GM23338 (cell line): ENCODE data around the gene SPATS2. TPM values are rescaled to one million over a fixed set of nuclear protein-coding genes. Genes with fewer than 3 reads are reported as not detected.

Source experiments
- ATAC-seq: fragments of 200-7000 bp; cut with Tn5 transposase; 3 replicates; pipeline ENCODE4 v1.9.1; 2020
- DNase-seq: peaks from one replicate; pipeline ENCODE4 v3.0.0-alpha.2; 2015; ENCODE audit warnings: low spot score
- H2AFZ ChIP-seq: fragments of 200-600 bp; sonication (generic); 2 replicates; pipeline ENCODE4 v1.8.0; 2016; ENCODE audit warnings: antibody characterized with exemption, mild to moderate bottlenecking, moderate library complexity
- H3F3A ChIP-seq: fragments of 200-600 bp; sonication (generic); replicated peaks from 2 replicates; pipeline ENCODE4 v1.8.0; 2017; ENCODE audit warnings: antibody characterized with exemption, mixed run types, low read depth
- H3K27ac ChIP-seq: fragments of 200-600 bp; sonication (generic); 2 replicates; pipeline ENCODE4 v1.6.1; 2016; ENCODE audit warnings: low read depth
- H3K27me3 ChIP-seq: fragments of 200-600 bp; sonication (generic); 2 replicates; pipeline ENCODE4 v1.8.0; 2016; ENCODE audit warnings: mild to moderate bottlenecking, mixed run types, moderate library complexity; ENCODE audit not compliant: insufficient read depth
- H3K36me3 ChIP-seq: fragments of 200-600 bp; sonication (generic); 2 replicates; pipeline ENCODE4 v1.8.0; 2016; ENCODE audit warnings: mild to moderate bottlenecking; ENCODE audit not compliant: insufficient read depth
- H3K4me1 ChIP-seq: fragments of 200-600 bp; sonication (generic); 2 replicates; pipeline ENCODE4 v1.8.0; 2016; ENCODE audit warnings: mild to moderate bottlenecking, moderate library complexity; ENCODE audit not compliant: insufficient read depth
- H3K4me2 ChIP-seq: fragments of 200-600 bp; sonication (generic); 2 replicates; pipeline ENCODE4 v1.7.1; 2017; ENCODE audit warnings: mixed run types
- H3K4me3 ChIP-seq: fragments of 200-600 bp; sonication (generic); 2 replicates; pipeline ENCODE4 v1.6.1; 2016; ENCODE audit warnings: mixed run types
- H3K79me2 ChIP-seq: fragments of 200-600 bp; sonication (generic); replicated peaks from 2 replicates; pipeline ENCODE4 v1.8.0; 2017; ENCODE audit warnings: mild to moderate bottlenecking; ENCODE audit not compliant: insufficient read depth
- H3K9me2 ChIP-seq: fragments of 200-600 bp; sonication (generic); 2 replicates; pipeline ENCODE4 v1.8.0; 2017; ENCODE audit not compliant: insufficient read depth
- H4K20me1 ChIP-seq: fragments of 200-600 bp; sonication (generic); replicated peaks from 2 replicates; pipeline ENCODE4 v1.8.0; 2017; ENCODE audit warnings: mild to moderate bottlenecking; ENCODE audit not compliant: insufficient read depth
- H3K27ac Mint-ChIP-seq: 2 replicates; pipeline ENCODE4 v1.8.0; 2020; ENCODE audit warnings: inconsistent platforms, mild to moderate bottlenecking, moderate library complexity, mixed read lengths
- H3K27me3 Mint-ChIP-seq: 3 replicates; pipeline ENCODE4 v1.8.0; 2022; ENCODE audit warnings: low read depth, mild to moderate bottlenecking, moderate library complexity, mixed read lengths, inconsistent platforms; ENCODE audit not compliant: insufficient read depth, poor library complexity
- H3K36me3 Mint-ChIP-seq: 3 replicates; pipeline ENCODE4 v1.8.0; 2021; ENCODE audit warnings: low read depth, mild to moderate bottlenecking, inconsistent platforms, moderate library complexity, mixed read lengths
- H3K4me1 Mint-ChIP-seq: 3 replicates; pipeline ENCODE4 v1.8.0; 2020; ENCODE audit warnings: mild to moderate bottlenecking, inconsistent platforms, mixed read lengths
- H3K4me3 Mint-ChIP-seq: 3 replicates; pipeline ENCODE4 v1.8.0; 2021; ENCODE audit warnings: moderate library complexity, mild to moderate bottlenecking, inconsistent platforms, mixed read lengths
- H3K9me3 Mint-ChIP-seq: 3 replicates; pipeline ENCODE4 v1.8.0; 2020; ENCODE audit warnings: moderate library complexity, mild to moderate bottlenecking, inconsistent platforms, mixed read lengths
- CREB1 ChIP-seq: fragments of 250-450 bp; sonication (Bioruptor Pico); IDR thresholded peaks from 2 replicates; pipeline ENCODE4 v1.5.0; 2020; ENCODE audit warnings: low read depth, mild to moderate bottlenecking, moderate library complexity
- EZH2 ChIP-seq: fragments of 200-600 bp; sonication (generic); IDR thresholded peaks from one replicate; pipeline ENCODE4 v1.8.0; 2017; ENCODE audit warnings: antibody characterized with exemption, mild to moderate bottlenecking, low read depth; ENCODE audit not compliant: unreplicated experiment
- EZH2phosphoT487 ChIP-seq: fragments of 200-600 bp; sonication (generic); IDR thresholded peaks from one replicate; pipeline ENCODE4 v1.8.1; 2018; ENCODE audit warnings: antibody characterized with exemption; ENCODE audit not compliant: unreplicated experiment
- JUNB ChIP-seq: IDR thresholded peaks from one replicate; pipeline ENCODE4 v1.6.1; 2016; ENCODE audit warnings: antibody characterized with exemption; ENCODE audit not compliant: unreplicated experiment
- POLR2AphosphoS5 ChIP-seq: IDR thresholded peaks from 2 replicates; pipeline ENCODE4 v1.6.1; 2016; ENCODE audit warnings: antibody characterized with exemption, low read depth
- STAT1 ChIP-seq: IDR thresholded peaks from one replicate; pipeline ENCODE4 v1.6.1; 2016; ENCODE audit warnings: antibody characterized with exemption; ENCODE audit not compliant: unreplicated experiment
- ZNF114 ChIP-seq: fragments of 250-450 bp; sonication (Bioruptor Pico); IDR thresholded peaks from 2 replicates; pipeline ENCODE4 v1.5.0; 2020; ENCODE audit warnings: mild to moderate bottlenecking, moderate library complexity
- ZNF331 ChIP-seq: fragments of 250-450 bp; sonication (Bioruptor Pico); IDR thresholded peaks from 2 replicates; pipeline ENCODE4 v1.5.0; 2020; ENCODE audit warnings: low read depth, mild to moderate bottlenecking, moderate library complexity
- polyA plus RNA-seq: library from polyadenylated mRNA; unstranded; fragments of >200 nt; fragmentation: Nextera tagmentation; extraction: Ambion mirVana; gene quantifications from 2 replicates; pipeline ENCODE4 v1.2.1, GENCODE V29; 2016
- total RNA-seq: library from RNA; depleted of rRNA; stranded (reverse); fragments of >200 nt; shearing (Covaris generic); gene quantifications from 2 replicates; pipeline ENCODE4 v1.2.3, GENCODE V29; 2014
- TF ChIP-seq, protein P1 (sequence below): fragments of 250-450 bp; sonication (Bioruptor Pico); IDR thresholded peaks from 2 replicates; pipeline ENCODE4 v1.5.0; 2020; ENCODE audit warnings: mild to moderate bottlenecking, moderate library complexity
- TF ChIP-seq, protein P2 (sequence below), 2 experiments: fragments of 200-600 bp in 1 of 2; sonication (generic) in 1 of 2; conservative IDR thresholded peaks; 2 replicates each; pipeline versions ENCODE4 v1.5.1 to v1.6.1; 2016 to 2017; ENCODE audit warnings: antibody characterized with exemption in 2 of 2, low read depth in 2 of 2, mild to moderate bottlenecking in 2 of 2, moderate library complexity in 1 of 2
- TF ChIP-seq, protein P3 (sequence below): IDR thresholded peaks from one replicate; pipeline ENCODE4 v1.6.1; 2018; ENCODE audit warnings: antibody characterized with exemption; ENCODE audit not compliant: unreplicated experiment
- TF ChIP-seq, protein P4 (sequence below): IDR thresholded peaks from 2 replicates; pipeline ENCODE4 v1.6.1; 2016; ENCODE audit warnings: antibody characterized with exemption

Gene SPATS2
- total and polyA plus RNA-seq, 2 experiments from 2014 or later = 20.6 to 61.0 TPM

DNA sequence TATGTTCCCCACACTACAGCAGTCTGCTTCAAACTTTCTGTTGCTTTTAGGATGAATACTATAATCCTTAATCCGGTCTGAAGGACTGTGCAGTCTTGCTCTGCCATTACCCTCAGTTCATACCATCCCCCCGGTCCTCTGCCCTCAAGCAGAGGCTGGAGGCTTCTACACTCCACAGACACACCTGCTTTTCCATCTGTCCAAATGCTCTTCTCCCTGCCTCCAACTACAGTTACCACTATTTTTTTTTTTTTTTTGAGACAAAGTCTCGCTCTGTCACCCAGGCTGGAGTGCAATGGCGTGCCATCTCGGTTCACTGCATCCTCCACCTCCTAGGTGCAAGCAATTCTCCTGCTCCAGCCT, 152.3 kb downstream of the SPATS2 start:
- Histone ChIP-seq H3K27me3 (no peaks in the 10 kb centered on the region), H3K27ac (no peak overlapping the region), H4K20me1 (no peaks in the 10 kb centered on the region; the same call in 1 of the 2 replicates), H3K4me2 (no peak overlapping the region), H3K9me2 (no peaks in the 10 kb centered on the region), H3K4me3 (no peak overlapping the region), H3K4me1 (no peaks in the 10 kb centered on the region), H3F3A (no peaks in the 10 kb centered on the region), H2AFZ (no peak overlapping the region), H3K36me3 (no peaks in the 10 kb centered on the region), H3K79me2 (no peaks in the 10 kb centered on the region)
- H3K4me1 Mint-ChIP-seq = no peaks in the 10 kb centered on the region
- no peaks in the 10 kb centered on the region for H3K27me3 Mint-ChIP-seq
- ATAC-seq (no peak), DNase-seq (no peak)
- no peaks in the 10 kb centered on the region for H3K9me3 Mint-ChIP-seq
- H3K27ac Mint-ChIP-seq = no peak overlapping the region
- H3K4me3 Mint-ChIP-seq = no peak overlapping the region
- no peak for TF ChIP-seq POLR2AphosphoS5
- TF ChIP-seq, protein P1, sequence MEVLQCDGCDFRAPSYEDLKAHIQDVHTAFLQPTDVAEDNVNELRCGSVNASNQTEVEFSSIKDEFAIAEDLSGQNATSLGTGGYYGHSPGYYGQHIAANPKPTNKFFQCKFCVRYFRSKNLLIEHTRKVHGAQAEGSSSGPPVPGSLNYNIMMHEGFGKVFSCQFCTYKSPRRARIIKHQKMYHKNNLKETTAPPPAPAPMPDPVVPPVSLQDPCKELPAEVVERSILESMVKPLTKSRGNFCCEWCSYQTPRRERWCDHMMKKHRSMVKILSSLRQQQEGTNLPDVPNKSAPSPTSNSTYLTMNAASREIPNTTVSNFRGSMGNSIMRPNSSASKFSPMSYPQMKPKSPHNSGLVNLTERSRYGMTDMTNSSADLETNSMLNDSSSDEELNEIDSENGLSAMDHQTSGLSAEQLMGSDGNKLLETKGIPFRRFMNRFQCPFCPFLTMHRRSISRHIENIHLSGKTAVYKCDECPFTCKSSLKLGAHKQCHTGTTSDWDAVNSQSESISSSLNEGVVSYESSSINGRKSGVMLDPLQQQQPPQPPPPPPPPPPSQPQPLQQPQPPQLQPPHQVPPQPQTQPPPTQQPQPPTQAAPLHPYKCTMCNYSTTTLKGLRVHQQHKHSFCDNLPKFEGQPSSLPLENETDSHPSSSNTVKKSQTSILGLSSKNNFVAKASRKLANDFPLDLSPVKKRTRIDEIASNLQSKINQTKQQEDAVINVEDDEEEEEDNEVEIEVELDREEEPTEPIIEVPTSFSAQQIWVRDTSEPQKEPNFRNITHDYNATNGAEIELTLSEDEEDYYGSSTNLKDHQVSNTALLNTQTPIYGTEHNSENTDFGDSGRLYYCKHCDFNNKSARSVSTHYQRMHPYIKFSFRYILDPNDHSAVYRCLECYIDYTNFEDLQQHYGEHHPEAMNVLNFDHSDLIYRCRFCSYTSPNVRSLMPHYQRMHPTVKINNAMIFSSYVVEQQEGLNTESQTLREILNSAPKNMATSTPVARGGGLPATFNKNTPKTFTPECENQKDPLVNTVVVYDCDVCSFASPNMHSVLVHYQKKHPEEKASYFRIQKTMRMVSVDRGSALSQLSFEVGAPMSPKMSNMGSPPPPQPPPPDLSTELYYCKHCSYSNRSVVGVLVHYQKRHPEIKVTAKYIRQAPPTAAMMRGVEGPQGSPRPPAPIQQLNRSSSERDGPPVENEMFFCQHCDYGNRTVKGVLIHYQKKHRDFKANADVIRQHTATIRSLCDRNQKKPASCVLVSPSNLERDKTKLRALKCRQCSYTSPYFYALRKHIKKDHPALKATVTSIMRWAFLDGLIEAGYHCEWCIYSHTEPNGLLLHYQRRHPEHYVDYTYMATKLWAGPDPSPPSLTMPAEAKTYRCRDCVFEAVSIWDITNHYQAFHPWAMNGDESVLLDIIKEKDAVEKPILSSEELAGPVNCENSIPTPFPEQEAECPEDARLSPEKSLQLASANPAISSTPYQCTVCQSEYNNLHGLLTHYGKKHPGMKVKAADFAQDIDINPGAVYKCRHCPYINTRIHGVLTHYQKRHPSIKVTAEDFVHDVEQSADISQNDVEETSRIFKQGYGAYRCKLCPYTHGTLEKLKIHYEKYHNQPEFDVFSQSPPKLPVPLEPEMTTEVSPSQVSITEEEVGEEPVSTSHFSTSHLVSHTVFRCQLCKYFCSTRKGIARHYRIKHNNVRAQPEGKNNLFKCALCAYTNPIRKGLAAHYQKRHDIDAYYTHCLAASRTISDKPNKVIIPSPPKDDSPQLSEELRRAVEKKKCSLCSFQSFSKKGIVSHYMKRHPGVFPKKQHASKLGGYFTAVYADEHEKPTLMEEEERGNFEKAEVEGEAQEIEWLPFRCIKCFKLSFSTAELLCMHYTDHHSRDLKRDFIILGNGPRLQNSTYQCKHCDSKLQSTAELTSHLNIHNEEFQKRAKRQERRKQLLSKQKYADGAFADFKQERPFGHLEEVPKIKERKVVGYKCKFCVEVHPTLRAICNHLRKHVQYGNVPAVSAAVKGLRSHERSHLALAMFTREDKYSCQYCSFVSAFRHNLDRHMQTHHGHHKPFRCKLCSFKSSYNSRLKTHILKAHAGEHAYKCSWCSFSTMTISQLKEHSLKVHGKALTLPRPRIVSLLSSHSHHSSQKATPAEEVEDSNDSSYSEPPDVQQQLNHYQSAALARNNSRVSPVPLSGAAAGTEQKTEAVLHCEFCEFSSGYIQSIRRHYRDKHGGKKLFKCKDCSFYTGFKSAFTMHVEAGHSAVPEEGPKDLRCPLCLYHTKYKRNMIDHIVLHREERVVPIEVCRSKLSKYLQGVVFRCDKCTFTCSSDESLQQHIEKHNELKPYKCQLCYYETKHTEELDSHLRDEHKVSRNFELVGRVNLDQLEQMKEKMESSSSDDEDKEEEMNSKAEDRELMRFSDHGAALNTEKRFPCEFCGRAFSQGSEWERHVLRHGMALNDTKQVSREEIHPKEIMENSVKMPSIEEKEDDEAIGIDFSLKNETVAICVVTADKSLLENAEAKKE (CRISPR knock-in tag) = no peak
- TF ChIP-seq STAT1 = no peak
- no peak for TF ChIP-seq JUNB
- TF ChIP-seq, protein P2, sequence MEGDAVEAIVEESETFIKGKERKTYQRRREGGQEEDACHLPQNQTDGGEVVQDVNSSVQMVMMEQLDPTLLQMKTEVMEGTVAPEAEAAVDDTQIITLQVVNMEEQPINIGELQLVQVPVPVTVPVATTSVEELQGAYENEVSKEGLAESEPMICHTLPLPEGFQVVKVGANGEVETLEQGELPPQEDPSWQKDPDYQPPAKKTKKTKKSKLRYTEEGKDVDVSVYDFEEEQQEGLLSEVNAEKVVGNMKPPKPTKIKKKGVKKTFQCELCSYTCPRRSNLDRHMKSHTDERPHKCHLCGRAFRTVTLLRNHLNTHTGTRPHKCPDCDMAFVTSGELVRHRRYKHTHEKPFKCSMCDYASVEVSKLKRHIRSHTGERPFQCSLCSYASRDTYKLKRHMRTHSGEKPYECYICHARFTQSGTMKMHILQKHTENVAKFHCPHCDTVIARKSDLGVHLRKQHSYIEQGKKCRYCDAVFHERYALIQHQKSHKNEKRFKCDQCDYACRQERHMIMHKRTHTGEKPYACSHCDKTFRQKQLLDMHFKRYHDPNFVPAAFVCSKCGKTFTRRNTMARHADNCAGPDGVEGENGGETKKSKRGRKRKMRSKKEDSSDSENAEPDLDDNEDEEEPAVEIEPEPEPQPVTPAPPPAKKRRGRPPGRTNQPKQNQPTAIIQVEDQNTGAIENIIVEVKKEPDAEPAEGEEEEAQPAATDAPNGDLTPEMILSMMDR (conservative IDR thresholded peaks at IDR 0.05; ENCODE audit: low read depth in 2 of 2) = no peak
- no peak for TF ChIP-seq EZH2
- TF ChIP-seq, protein P3, sequence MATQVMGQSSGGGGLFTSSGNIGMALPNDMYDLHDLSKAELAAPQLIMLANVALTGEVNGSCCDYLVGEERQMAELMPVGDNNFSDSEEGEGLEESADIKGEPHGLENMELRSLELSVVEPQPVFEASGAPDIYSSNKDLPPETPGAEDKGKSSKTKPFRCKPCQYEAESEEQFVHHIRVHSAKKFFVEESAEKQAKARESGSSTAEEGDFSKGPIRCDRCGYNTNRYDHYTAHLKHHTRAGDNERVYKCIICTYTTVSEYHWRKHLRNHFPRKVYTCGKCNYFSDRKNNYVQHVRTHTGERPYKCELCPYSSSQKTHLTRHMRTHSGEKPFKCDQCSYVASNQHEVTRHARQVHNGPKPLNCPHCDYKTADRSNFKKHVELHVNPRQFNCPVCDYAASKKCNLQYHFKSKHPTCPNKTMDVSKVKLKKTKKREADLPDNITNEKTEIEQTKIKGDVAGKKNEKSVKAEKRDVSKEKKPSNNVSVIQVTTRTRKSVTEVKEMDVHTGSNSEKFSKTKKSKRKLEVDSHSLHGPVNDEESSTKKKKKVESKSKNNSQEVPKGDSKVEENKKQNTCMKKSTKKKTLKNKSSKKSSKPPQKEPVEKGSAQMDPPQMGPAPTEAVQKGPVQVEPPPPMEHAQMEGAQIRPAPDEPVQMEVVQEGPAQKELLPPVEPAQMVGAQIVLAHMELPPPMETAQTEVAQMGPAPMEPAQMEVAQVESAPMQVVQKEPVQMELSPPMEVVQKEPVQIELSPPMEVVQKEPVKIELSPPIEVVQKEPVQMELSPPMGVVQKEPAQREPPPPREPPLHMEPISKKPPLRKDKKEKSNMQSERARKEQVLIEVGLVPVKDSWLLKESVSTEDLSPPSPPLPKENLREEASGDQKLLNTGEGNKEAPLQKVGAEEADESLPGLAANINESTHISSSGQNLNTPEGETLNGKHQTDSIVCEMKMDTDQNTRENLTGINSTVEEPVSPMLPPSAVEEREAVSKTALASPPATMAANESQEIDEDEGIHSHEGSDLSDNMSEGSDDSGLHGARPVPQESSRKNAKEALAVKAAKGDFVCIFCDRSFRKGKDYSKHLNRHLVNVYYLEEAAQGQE = no peak
- no peak for TF ChIP-seq CREB1 (CRISPR knock-in tag)
- TF ChIP-seq EZH2phosphoT487 = no peak
- no peak for TF ChIP-seq ZNF331 (CRISPR knock-in tag)
- TF ChIP-seq ZNF114 = no peak
- TF ChIP-seq, protein P4, sequence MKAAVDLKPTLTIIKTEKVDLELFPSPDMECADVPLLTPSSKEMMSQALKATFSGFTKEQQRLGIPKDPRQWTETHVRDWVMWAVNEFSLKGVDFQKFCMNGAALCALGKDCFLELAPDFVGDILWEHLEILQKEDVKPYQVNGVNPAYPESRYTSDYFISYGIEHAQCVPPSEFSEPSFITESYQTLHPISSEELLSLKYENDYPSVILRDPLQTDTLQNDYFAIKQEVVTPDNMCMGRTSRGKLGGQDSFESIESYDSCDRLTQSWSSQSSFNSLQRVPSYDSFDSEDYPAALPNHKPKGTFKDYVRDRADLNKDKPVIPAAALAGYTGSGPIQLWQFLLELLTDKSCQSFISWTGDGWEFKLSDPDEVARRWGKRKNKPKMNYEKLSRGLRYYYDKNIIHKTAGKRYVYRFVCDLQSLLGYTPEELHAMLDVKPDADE = no peak
- peaks cover 6% of the 10 kb centered on the region for H3K36me3 Mint-ChIP-seq
